K562 (cell line): ENCODE data around the gene ARHGAP8. TPM values are rescaled to one million over a fixed set of nuclear protein-coding genes. Genes with fewer than 3 reads are reported as not detected.

Experiments used
- ATAC-seq: fragments of 200-7000 bp; cut with Tn5 transposase; 3 replicates; pipeline ENCODE4 v1.9.1; 2020; ENCODE audit warnings: moderate library complexity
- BruUV-seq: library from RNA; stranded (reverse); fragments of 400-500 nt; replicated peaks from 2 replicates; lab custom pipeline; 2021; lab: Mats Ljungman, UMichigan
- CTCF ChIA-PET: fragments of 300-600 bp; formaldehyde crosslinking; extraction: SDS; loops from one replicate; lab custom pipeline; 2021; ENCODE audit warnings: low intra/inter-chr PET ratio; lab: Yijun Ruan, JAX
- POLR2A ChIA-PET: fragments of 300-600, 350-650 bp; sonication (Branson Sonifier 250); formaldehyde crosslinking; extraction: SDS; loops from one replicate; lab custom pipeline; 2021; ENCODE audit warnings: antibody characterized with exemption, inconsistent platforms; lab: Yijun Ruan, JAX
- DNase-seq, 4 experiments: peaks; one replicate each; pipeline versions ENCODE4 v3.0.0 to v3.0.0-alpha.2; 2011 to 2018; ENCODE audit warnings: low spot score in 3 of 4, mixed read lengths in 3 of 4; ENCODE audit errors: extremely low read depth in 1 of 4
- FAIRE-seq: peaks from 2 replicates; lab custom pipeline; 2011; peaks lifted over from hg19 to GRCh38; lab: Jason Lieb, UNC
- H2AFZ ChIP-seq: 2 replicates; pipeline ENCODE4 v1.6.0; 2011; ENCODE audit warnings: low read depth, low read length, control low read depth, inconsistent platforms
- H3K27ac ChIP-seq: fragments of 200-600 bp; 3 replicates; pipeline ENCODE4 v1.8.0; 2011; ENCODE audit warnings: low read depth, mild to moderate bottlenecking, control low read depth, inconsistent platforms, low read length, moderate library complexity, mixed read lengths; ENCODE audit errors: extremely low read depth
- H3K27me3 ChIP-seq, 2 experiments: fragments of 300-600 bp in 1 of 2; 2 replicates in 1 of 2; 3 replicates in 1 of 2; pipeline versions ENCODE4 v1.6.0 to v1.8.0; 2011; ENCODE audit warnings: inconsistent platforms in 2 of 2, low read length in 2 of 2, mild to moderate bottlenecking in 1 of 2, mixed read lengths in 1 of 2, moderate library complexity in 1 of 2; ENCODE audit not compliant: control insufficient read depth in 2 of 2, insufficient read depth in 2 of 2
- H3K36me3 ChIP-seq: fragments of 300-600 bp; 3 replicates; pipeline ENCODE4 v1.8.0; 2011; ENCODE audit warnings: mild to moderate bottlenecking, low read length, inconsistent platforms; ENCODE audit not compliant: control insufficient read depth, insufficient read depth
- H3K4me1 ChIP-seq, 2 experiments: fragments of 200-600 bp in 1 of 2; replicated peaks in 1 of 2; 2 replicates in 1 of 2; 3 replicates in 1 of 2; pipeline versions ENCODE4 v1.5.1 to v1.8.0; 2011; ENCODE audit warnings: inconsistent platforms in 2 of 2, low read length in 2 of 2, mild to moderate bottlenecking in 1 of 2, mixed read lengths in 1 of 2, moderate library complexity in 1 of 2; ENCODE audit not compliant: control insufficient read depth in 2 of 2, insufficient read depth in 2 of 2
- H3K4me2 ChIP-seq: 2 replicates; pipeline ENCODE4 v1.6.1; 2011; ENCODE audit warnings: low read length, control low read depth, inconsistent platforms, mixed read lengths; ENCODE audit not compliant: insufficient read depth
- H3K4me3 ChIP-seq: fragments of 200-600 bp; sonication (generic), shearing (Covaris generic); 2 replicates; pipeline ENCODE4 v1.5.1; 2016; ENCODE audit warnings: control low read depth, inconsistent platforms
- H3K79me2 ChIP-seq: fragments of 200-600 bp; 3 replicates; pipeline ENCODE4 v1.8.0; 2011; ENCODE audit warnings: low read length, inconsistent platforms; ENCODE audit not compliant: control insufficient read depth, insufficient read depth
- H3K9ac ChIP-seq, 2 experiments: 2 replicates each; pipeline versions ENCODE4 v1.6.0 to v1.6.1; 2011; ENCODE audit warnings: low read depth in 2 of 2, low read length in 2 of 2, control low read depth in 1 of 2, inconsistent platforms in 1 of 2, mild to moderate bottlenecking in 1 of 2, mixed read lengths in 1 of 2; ENCODE audit not compliant: insufficient read depth in 1 of 2
- H3K9me1 ChIP-seq: one replicate; pipeline ENCODE4 v1.6.0; 2011; ENCODE audit warnings: inconsistent platforms, mild to moderate bottlenecking, low read length, moderate library complexity; ENCODE audit not compliant: control insufficient read depth, insufficient read depth
- H3K9me3 ChIP-seq: replicated peaks from 2 replicates; pipeline ENCODE4 v1.5.1; 2011; ENCODE audit warnings: low read depth, low read length, inconsistent platforms; ENCODE audit not compliant: control insufficient read depth, insufficient read depth
- H4K20me1 ChIP-seq: replicated peaks from 2 replicates; pipeline ENCODE4 v1.6.1; 2011; ENCODE audit warnings: low read length, inconsistent platforms, mixed read lengths; ENCODE audit not compliant: control insufficient read depth, insufficient read depth
- COPS2 ChIP-seq: fragments of 450-650 bp; conservative IDR thresholded peaks from 2 replicates; pipeline ENCODE4 v1.6.1; 2016; ENCODE audit warnings: mild to moderate bottlenecking, moderate library complexity
- HDAC6 ChIP-seq: IDR thresholded peaks from 2 replicates; pipeline ENCODE4 v1.6.1; 2012; ENCODE audit warnings: low read depth, mild to moderate bottlenecking, control low read depth, inconsistent platforms, low read length, moderate library complexity
- TCF3 ChIP-seq: sonication (generic); formaldehyde crosslinking; IDR thresholded peaks from 2 replicates; pipeline ENCODE4 v1.4.0; 2020; ENCODE audit warnings: mild to moderate bottlenecking, missing genetic modification reagents
- TRIM24 ChIP-seq, 2 experiments: fragments of 450-650 bp; IDR thresholded peaks; 2 replicates each; pipeline ENCODE4 v1.6.1; 2016
- ZC3H8 ChIP-seq: fragments of 450-650 bp; IDR thresholded peaks from 2 replicates; pipeline ENCODE4 v1.6.1; 2017
- ZNF184 ChIP-seq: sonication (generic); formaldehyde crosslinking; IDR thresholded peaks from 2 replicates; pipeline ENCODE4 v1.5.0; 2020; ENCODE audit warnings: missing genetic modification reagents
- ZZZ3 ChIP-seq: fragments of 450-650 bp; IDR thresholded peaks from 2 replicates; pipeline ENCODE4 v1.6.1; 2016; ENCODE audit warnings: antibody characterized with exemption, mild to moderate bottlenecking, moderate library complexity
- WGBS: fragments of 100-300 bp; shearing (Covaris generic); methylation state at CpG from one replicate; pipeline ENCODE4 v1.1.6; 2016; ENCODE audit warnings: low coverage, mixed read lengths; ENCODE audit not compliant: insufficient coverage; ENCODE audit errors: missing lambda C conversion rate; 5-methylcytosine and 5-hydroxymethylcytosine counted together
- in situ Hi-C: fragments of 300-500 bp; cut with MboI; formaldehyde crosslinking; loops from 4 replicates; pipeline ENCODE4 v1.15.0; 2018; ENCODE audit warnings: inconsistent platforms, mixed read lengths
- intact Hi-C: fragments of 100-400 bp; cut with micrococcal nuclease; formaldehyde crosslinking; loops from 2 replicates; pipeline ENCODE4 v1.14.2; 2022
- polyA plus RNA-seq, 8 experiments: library from polyadenylated mRNA; depleted of rRNA in 4 of 8; stranded (reverse) in 5 of 8; unstranded in 3 of 8; fragments of >200 nt; fragmentation: Nextera tagmentation in 2 of 8; fragmentation: Illumina TruSeq in 1 of 8; extraction: Ambion mirVana in 2 of 8; extraction: Trizol in 1 of 8; gene quantifications; 2 replicates each; pipeline versions ENCODE4 v1.2.1 to v1.2.3, GENCODE V29; 2011 to 2014; ENCODE audit warnings: inconsistent platforms in 1 of 8, missing spikeins in 1 of 8
- total RNA-seq, 7 experiments: library from RNA; depleted of rRNA in 6 of 7; stranded (reverse); fragments of >200 nt in 6 of 7; fragmentation: Illumina TruSeq in 2 of 7; extraction: Trizol in 2 of 7; gene quantifications; 2 replicates each; pipeline versions ENCODE4 v1.2.1 to v1.2.3, GENCODE V29; 2011 to 2021; ENCODE audit warnings: low replicate concordance in 1 of 7
- TF ChIP-seq, protein P1 (sequence below): sonication (generic); formaldehyde crosslinking; IDR thresholded peaks from 2 replicates; pipeline ENCODE4 v1.8.1; 2023; ENCODE audit warnings: mild to moderate bottlenecking, missing genetic modification reagents
- TF ChIP-seq, protein P2 (sequence below), 2 experiments: IDR thresholded peaks; 2 replicates each; pipeline ENCODE4 v1.6.1; 2011; ENCODE audit warnings: borderline replicate concordance in 1 of 2, control low read depth in 1 of 2, low read depth in 1 of 2, low read length in 1 of 2, mild to moderate bottlenecking in 1 of 2, mixed read lengths in 1 of 2, moderate library complexity in 1 of 2; ENCODE audit not compliant: insufficient read depth in 1 of 2, insufficient read length in 1 of 2, poor library complexity in 1 of 2, severe bottlenecking in 1 of 2; ENCODE audit errors: extremely low read depth in 1 of 2
- TF ChIP-seq, protein P3 (sequence below): fragments of 250-450 bp; sonication (Bioruptor Pico); IDR thresholded peaks from 2 replicates; pipeline ENCODE4 v1.5.0; 2022; ENCODE audit warnings: mild to moderate bottlenecking
- TF ChIP-seq, protein P4 (sequence below): fragments of 450-650 bp; IDR thresholded peaks from 2 replicates; pipeline ENCODE4 v1.6.1; 2018; ENCODE audit not compliant: partially characterized antibody
- TF ChIP-seq, protein P5 (sequence below): fragments of 250-450 bp; sonication (Bioruptor Pico); IDR thresholded peaks from 2 replicates; pipeline ENCODE4 v1.8.0; 2022; ENCODE audit warnings: inconsistent platforms

ARHGAP8 gene
- total and polyA plus RNA-seq, 9 of the 15 experiments (the other 6 are each of a cell fraction or from before 2014, with no cell fraction given) = 0.15 to 2.2 (median 0.62) TPM

DNA sequence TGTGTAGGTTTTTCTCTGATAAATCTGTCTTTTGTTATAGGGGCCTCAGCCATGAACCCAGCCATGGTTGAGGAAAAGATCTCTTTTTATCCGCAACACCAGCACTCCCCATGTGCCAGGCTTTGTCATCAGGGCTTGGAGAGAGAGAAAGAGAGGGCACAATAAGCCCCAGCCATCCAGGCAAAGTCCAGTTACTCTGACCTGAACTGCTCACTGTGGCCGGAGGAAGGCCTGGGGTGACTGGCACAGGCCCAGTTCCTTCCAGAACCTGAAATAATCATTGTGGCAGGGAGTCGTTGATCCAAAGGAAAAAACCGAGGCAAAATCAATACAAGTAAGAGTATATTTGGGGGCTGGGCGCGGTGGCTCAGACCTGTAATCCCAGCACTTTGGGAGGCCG is 3.9 kb upstream of the ARHGAP8 start:
- FAIRE-seq (no peak), ATAC-seq (no peak), DNase-seq (no peak)
- no peaks in the 10 kb centered on the region for H3K27me3 ChIP-seq
- H2AFZ ChIP-seq = no peak overlapping the region
- H3K4me2 ChIP-seq = no peak overlapping the region
- H4K20me1 ChIP-seq = no peaks in the 10 kb centered on the region
- peaks cover 4 to 21% of the 10 kb centered on the region in 2 experiments; a peak in 3 of 5 replicates for H3K4me1 ChIP-seq
- ChIA-PET CTCF (no interaction called here), POLR2A (no interaction called here)
- no peaks in the 10 kb centered on the region for H3K36me3 ChIP-seq
- BruUV-seq = no TSS peak
- 83% methylated on average over 7 of the region's 7 CpGs for WGBS
- H3K27ac ChIP-seq = no peak overlapping the region
- no peaks in the 10 kb centered on the region for H3K9me1 ChIP-seq
- H3K9ac ChIP-seq = no peak overlapping the region
- in situ Hi-C loops (no loop called here), intact Hi-C loops (no loop called here)
- no peaks in the 10 kb centered on the region for H3K79me2 ChIP-seq
- H3K4me3 ChIP-seq = no peak overlapping the region
- no peaks in the 10 kb centered on the region for H3K9me3 ChIP-seq
- TF ChIP-seq HDAC6 = no peak
- no peak for TF ChIP-seq TCF3
- no peak for TF ChIP-seq ZC3H8
- TF ChIP-seq, protein P1, sequence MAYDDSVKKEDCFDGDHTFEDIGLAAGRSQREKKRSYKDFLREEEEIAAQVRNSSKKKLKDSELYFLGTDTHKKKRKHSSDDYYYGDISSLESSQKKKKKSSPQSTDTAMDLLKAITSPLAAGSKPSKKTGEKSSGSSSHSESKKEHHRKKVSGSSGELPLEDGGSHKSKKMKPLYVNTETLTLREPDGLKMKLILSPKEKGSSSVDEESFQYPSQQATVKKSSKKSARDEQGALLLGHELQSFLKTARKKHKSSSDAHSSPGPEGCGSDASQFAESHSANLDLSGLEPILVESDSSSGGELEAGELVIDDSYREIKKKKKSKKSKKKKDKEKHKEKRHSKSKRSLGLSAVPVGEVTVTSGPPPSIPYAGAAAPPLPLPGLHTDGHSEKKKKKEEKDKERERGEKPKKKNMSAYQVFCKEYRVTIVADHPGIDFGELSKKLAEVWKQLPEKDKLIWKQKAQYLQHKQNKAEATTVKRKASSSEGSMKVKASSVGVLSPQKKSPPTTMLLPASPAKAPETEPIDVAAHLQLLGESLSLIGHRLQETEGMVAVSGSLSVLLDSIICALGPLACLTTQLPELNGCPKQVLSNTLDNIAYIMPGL = no peak
- no peak for TF ChIP-seq TRIM24 (IDR thresholded peaks at IDR 0.05)
- TF ChIP-seq ZNF184 (CRISPR knock-in tag) = no peak
- TF ChIP-seq ZZZ3 = no peak
- TF ChIP-seq, protein P2, sequence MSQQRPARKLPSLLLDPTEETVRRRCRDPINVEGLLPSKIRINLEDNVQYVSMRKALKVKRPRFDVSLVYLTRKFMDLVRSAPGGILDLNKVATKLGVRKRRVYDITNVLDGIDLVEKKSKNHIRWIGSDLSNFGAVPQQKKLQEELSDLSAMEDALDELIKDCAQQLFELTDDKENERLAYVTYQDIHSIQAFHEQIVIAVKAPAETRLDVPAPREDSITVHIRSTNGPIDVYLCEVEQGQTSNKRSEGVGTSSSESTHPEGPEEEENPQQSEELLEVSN (IDR thresholded peaks at IDR 0.05; ENCODE audit: borderline replicate concordance in 1 of 2, extremely low read depth in 1 of 2, insufficient read depth in 1 of 2, insufficient read length in 1 of 2, low read depth in 1 of 2, low read length in 1 of 2, poor library complexity in 1 of 2, severe bottlenecking in 1 of 2) = no peak
- TF ChIP-seq, protein P3, sequence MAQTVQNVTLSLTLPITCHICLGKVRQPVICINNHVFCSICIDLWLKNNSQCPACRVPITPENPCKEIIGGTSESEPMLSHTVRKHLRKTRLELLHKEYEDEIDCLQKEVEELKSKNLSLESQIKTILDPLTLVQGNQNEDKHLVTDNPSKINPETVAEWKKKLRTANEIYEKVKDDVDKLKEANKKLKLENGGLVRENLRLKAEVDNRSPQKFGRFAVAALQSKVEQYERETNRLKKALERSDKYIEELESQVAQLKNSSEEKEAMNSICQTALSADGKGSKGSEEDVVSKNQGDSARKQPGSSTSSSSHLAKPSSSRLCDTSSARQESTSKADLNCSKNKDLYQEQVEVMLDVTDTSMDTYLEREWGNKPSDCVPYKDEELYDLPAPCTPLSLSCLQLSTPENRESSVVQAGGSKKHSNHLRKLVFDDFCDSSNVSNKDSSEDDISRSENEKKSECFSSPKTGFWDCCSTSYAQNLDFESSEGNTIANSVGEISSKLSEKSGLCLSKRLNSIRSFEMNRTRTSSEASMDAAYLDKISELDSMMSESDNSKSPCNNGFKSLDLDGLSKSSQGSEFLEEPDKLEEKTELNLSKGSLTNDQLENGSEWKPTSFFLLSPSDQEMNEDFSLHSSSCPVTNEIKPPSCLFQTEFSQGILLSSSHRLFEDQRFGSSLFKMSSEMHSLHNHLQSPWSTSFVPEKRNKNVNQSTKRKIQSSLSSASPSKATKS (CRISPR knock-in tag) = no peak
- TF ChIP-seq, protein P4, sequence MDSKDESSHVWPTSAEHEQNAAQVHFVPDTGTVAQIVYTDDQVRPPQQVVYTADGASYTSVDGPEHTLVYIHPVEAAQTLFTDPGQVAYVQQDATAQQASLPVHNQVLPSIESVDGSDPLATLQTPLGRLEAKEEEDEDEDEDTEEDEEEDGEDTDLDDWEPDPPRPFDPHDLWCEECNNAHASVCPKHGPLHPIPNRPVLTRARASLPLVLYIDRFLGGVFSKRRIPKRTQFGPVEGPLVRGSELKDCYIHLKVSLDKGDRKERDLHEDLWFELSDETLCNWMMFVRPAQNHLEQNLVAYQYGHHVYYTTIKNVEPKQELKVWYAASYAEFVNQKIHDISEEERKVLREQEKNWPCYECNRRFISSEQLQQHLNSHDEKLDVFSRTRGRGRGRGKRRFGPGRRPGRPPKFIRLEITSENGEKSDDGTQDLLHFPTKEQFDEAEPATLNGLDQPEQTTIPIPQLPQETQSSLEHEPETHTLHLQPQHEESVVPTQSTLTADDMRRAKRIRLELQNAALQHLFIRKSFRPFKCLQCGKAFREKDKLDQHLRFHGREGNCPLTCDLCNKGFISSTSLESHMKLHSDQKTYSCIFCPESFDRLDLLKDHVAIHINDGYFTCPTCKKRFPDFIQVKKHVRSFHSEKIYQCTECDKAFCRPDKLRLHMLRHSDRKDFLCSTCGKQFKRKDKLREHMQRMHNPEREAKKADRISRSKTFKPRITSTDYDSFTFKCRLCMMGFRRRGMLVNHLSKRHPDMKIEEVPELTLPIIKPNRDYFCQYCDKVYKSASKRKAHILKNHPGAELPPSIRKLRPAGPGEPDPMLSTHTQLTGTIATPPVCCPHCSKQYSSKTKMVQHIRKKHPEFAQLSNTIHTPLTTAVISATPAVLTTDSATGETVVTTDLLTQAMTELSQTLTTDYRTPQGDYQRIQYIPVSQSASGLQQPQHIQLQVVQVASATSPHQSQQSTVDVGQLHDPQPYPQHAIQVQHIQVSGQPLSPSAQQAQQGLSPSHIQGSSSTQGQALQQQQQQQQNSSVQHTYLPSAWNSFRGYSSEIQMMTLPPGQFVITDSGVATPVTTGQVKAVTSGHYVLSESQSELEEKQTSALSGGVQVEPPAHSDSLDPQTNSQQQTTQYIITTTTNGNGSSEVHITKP = no peak
- no peak for TF ChIP-seq COPS2
- TF ChIP-seq, protein P5, sequence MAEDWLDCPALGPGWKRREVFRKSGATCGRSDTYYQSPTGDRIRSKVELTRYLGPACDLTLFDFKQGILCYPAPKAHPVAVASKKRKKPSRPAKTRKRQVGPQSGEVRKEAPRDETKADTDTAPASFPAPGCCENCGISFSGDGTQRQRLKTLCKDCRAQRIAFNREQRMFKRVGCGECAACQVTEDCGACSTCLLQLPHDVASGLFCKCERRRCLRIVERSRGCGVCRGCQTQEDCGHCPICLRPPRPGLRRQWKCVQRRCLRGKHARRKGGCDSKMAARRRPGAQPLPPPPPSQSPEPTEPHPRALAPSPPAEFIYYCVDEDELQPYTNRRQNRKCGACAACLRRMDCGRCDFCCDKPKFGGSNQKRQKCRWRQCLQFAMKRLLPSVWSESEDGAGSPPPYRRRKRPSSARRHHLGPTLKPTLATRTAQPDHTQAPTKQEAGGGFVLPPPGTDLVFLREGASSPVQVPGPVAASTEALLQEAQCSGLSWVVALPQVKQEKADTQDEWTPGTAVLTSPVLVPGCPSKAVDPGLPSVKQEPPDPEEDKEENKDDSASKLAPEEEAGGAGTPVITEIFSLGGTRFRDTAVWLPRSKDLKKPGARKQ (CRISPR knock-in tag) = no peak
